H1 (cell line): ENCODE data around the gene TMEM238. TPM values are rescaled to one million over a fixed set of nuclear protein-coding genes. Genes with fewer than 3 reads are reported as not detected.

ENCODE experiments used
- CTCF ChIA-PET: fragments of 300-600 bp; sonication (Branson Sonifier 250); formaldehyde crosslinking; loops from one replicate; lab custom pipeline; 2021; ENCODE audit not compliant: partially characterized antibody; lab: Charles Lee
- POLR2A ChIA-PET: fragments of 300-600 bp; sonication (Branson Sonifier 250); formaldehyde crosslinking; loops from one replicate; lab custom pipeline; 2021; ENCODE audit warnings: inconsistent platforms; ENCODE audit not compliant: partially characterized antibody; lab: Charles Lee
- DNase-seq, 2 experiments: peaks; one replicate each; pipeline versions ENCODE4 v3.0.0 to v3.0.0-alpha.2; 2010 to 2022; ENCODE audit warnings: low spot score in 2 of 2, low read depth in 1 of 2, mixed read lengths in 1 of 2
- FAIRE-seq: peaks from 2 replicates; lab custom pipeline; 2011; peaks lifted over from hg19 to GRCh38; lab: Jason Lieb, UNC
- H2AFZ ChIP-seq: 2 replicates; pipeline ENCODE4 v1.8.1; 2012; ENCODE audit warnings: low read length, inconsistent platforms
- H2AK5ac ChIP-seq: 2 replicates; pipeline ENCODE4 v1.6.1; 2013; ENCODE audit warnings: low read depth, low read length
- H2BK120ac ChIP-seq: replicated peaks from 2 replicates; pipeline ENCODE3; 2013; ENCODE audit warnings: low read depth, low read length, inconsistent platforms
- H2BK12ac ChIP-seq: 2 replicates; pipeline ENCODE4 v1.6.1; 2013; ENCODE audit warnings: low read depth, low read length
- H2BK15ac ChIP-seq: 2 replicates; pipeline ENCODE4 v1.6.1; 2013; ENCODE audit warnings: low read length
- H2BK20ac ChIP-seq: 2 replicates; pipeline ENCODE4 v1.6.1; 2013; ENCODE audit warnings: low read length
- H2BK5ac ChIP-seq: 2 replicates; pipeline ENCODE4 v1.6.1; 2013; ENCODE audit warnings: low read depth, low read length
- H3K14ac ChIP-seq: 2 replicates; pipeline ENCODE4 v1.6.1; 2013; ENCODE audit warnings: inconsistent platforms; ENCODE audit not compliant: insufficient read length
- H3K18ac ChIP-seq: 2 replicates; pipeline ENCODE4 v1.6.1; 2013; ENCODE audit warnings: low read length; ENCODE audit errors: extremely low read depth
- H3K23ac ChIP-seq: 2 replicates; pipeline ENCODE4 v1.6.1; 2013; ENCODE audit warnings: inconsistent platforms; ENCODE audit not compliant: insufficient read length
- H3K23me2 ChIP-seq: 2 replicates; pipeline ENCODE4 v1.6.1; 2013; ENCODE audit warnings: low read depth, low read length
- H3K27ac ChIP-seq: 2 replicates; pipeline ENCODE4 v1.6.1; 2011; ENCODE audit warnings: low read depth, low read length, inconsistent platforms
- H3K27me3 ChIP-seq, 4 experiments: replicated peaks in 1 of 4; 1 replicate in 1 of 4; 2 replicates in 3 of 4; pipeline versions ENCODE4 v1.6.1 to v1.8.1; 2011 to 2013; ENCODE audit warnings: low read length in 3 of 4, mild to moderate bottlenecking in 3 of 4, inconsistent platforms in 2 of 4, mixed read lengths in 2 of 4, moderate library complexity in 1 of 4; ENCODE audit not compliant: control insufficient read depth in 3 of 4, insufficient read depth in 3 of 4; ENCODE audit errors: extremely low read depth in 1 of 4
- H3K36me3 ChIP-seq, 4 experiments: 2 replicates each; pipeline versions ENCODE4 v1.6.1 to v1.8.1; 2011 to 2013; ENCODE audit warnings: mild to moderate bottlenecking in 4 of 4, low read length in 3 of 4, moderate library complexity in 2 of 4, control low read depth in 1 of 4, inconsistent platforms in 1 of 4; ENCODE audit not compliant: insufficient read depth in 4 of 4, control insufficient read depth in 2 of 4
- H3K4ac ChIP-seq: replicated peaks from 2 replicates; pipeline ENCODE3; 2013; ENCODE audit warnings: low read length, low read depth, mixed read lengths, inconsistent platforms; ENCODE audit not compliant: insufficient read length
- H3K4me1 ChIP-seq, 4 experiments: replicated peaks in 1 of 4; 1 replicate in 1 of 4; 2 replicates in 3 of 4; pipeline versions ENCODE4 v1.6.1 to v1.8.1; 2011 to 2013; ENCODE audit warnings: low read length in 3 of 4, inconsistent platforms in 2 of 4, mixed read lengths in 1 of 4; ENCODE audit not compliant: insufficient read depth in 4 of 4, control insufficient read depth in 3 of 4
- H3K4me2 ChIP-seq, 2 experiments: 2 replicates each; pipeline versions ENCODE4 v1.6.1 to v1.8.1; 2011 to 2013; ENCODE audit warnings: low read depth in 2 of 2, low read length in 2 of 2, control low read depth in 1 of 2, inconsistent platforms in 1 of 2, mild to moderate bottlenecking in 1 of 2; ENCODE audit not compliant: insufficient read depth in 1 of 2
- H3K4me3 ChIP-seq, 4 experiments: fragments of 200-600, 300-600 bp in 1 of 4; sonication (generic), shearing (Covaris generic), sonication (Bioruptor Twin) in 1 of 4; 2 replicates each; pipeline versions ENCODE4 v1.5.1 to v1.8.1; 2011 to 2016; ENCODE audit warnings: low read length in 4 of 4, low read depth in 3 of 4, control low read depth in 2 of 4, inconsistent platforms in 2 of 4, mild to moderate bottlenecking in 2 of 4, mixed read lengths in 1 of 4, moderate library complexity in 1 of 4; ENCODE audit not compliant: insufficient read depth in 2 of 4; ENCODE audit errors: extremely low read depth in 1 of 4
- H3K56ac ChIP-seq: replicated peaks from 2 replicates; pipeline ENCODE3; 2013; ENCODE audit warnings: low read depth, mild to moderate bottlenecking, mixed read lengths, low read length, inconsistent platforms; ENCODE audit not compliant: insufficient read length
- H3K79me1 ChIP-seq: 2 replicates; pipeline ENCODE4 v1.6.1; 2013; ENCODE audit warnings: low read depth, low read length, control low read depth
- H3K79me2 ChIP-seq, 2 experiments: 2 replicates each; pipeline versions ENCODE4 v1.6.1 to v1.8.1; 2012 to 2013; ENCODE audit warnings: low read length in 2 of 2, mild to moderate bottlenecking in 2 of 2, inconsistent platforms in 1 of 2; ENCODE audit not compliant: insufficient read depth in 2 of 2, control insufficient read depth in 1 of 2
- H3K9ac ChIP-seq, 4 experiments: replicated peaks in 1 of 4; 1 replicate in 1 of 4; 2 replicates in 3 of 4; pipeline versions ENCODE4 v1.6.1 to v1.8.1; 2011 to 2013; ENCODE audit warnings: low read depth in 3 of 4, low read length in 3 of 4, control low read depth in 2 of 4, mild to moderate bottlenecking in 2 of 4, moderate library complexity in 2 of 4, inconsistent platforms in 1 of 4; ENCODE audit errors: extremely low read depth in 1 of 4
- H3K9me3 ChIP-seq, 2 experiments: 2 replicates each; pipeline versions ENCODE4 v1.6.1 to v1.8.1; 2012 to 2013; ENCODE audit warnings: mild to moderate bottlenecking in 2 of 2, moderate library complexity in 2 of 2, control low read depth in 1 of 2, inconsistent platforms in 1 of 2, low read depth in 1 of 2, low read length in 1 of 2, mixed read lengths in 1 of 2; ENCODE audit not compliant: insufficient read depth in 2 of 2
- H4K20me1 ChIP-seq, 2 experiments: replicated peaks in 1 of 2; 2 replicates each; pipeline versions ENCODE3 to v1.8.1; 2011 to 2013; ENCODE audit warnings: inconsistent platforms in 2 of 2, low read length in 2 of 2, mild to moderate bottlenecking in 1 of 2; ENCODE audit not compliant: insufficient read depth in 2 of 2, control insufficient read depth in 1 of 2
- H4K5ac ChIP-seq: 2 replicates; pipeline ENCODE4 v1.6.1; 2013; ENCODE audit warnings: low read length, low read depth, mixed read lengths, inconsistent platforms; ENCODE audit not compliant: insufficient read length
- H4K8ac ChIP-seq: 2 replicates; pipeline ENCODE4 v1.8.0; 2013; ENCODE audit warnings: mild to moderate bottlenecking, moderate library complexity, low read length, inconsistent platforms; ENCODE audit not compliant: insufficient read depth; ENCODE audit errors: extremely low read depth
- H4K91ac ChIP-seq: replicated peaks from 2 replicates; pipeline ENCODE3; 2013; ENCODE audit warnings: low read length, mixed read lengths, inconsistent platforms; ENCODE audit not compliant: insufficient read length
- CTBP2 ChIP-seq: IDR thresholded peaks from 2 replicates; pipeline ENCODE4 v1.7.0; 2011; ENCODE audit warnings: borderline replicate concordance, mild to moderate bottlenecking, moderate library complexity, mixed read lengths, low read length; ENCODE audit not compliant: insufficient read depth, insufficient read length
- EZH2 ChIP-seq: fragments of 200-600 bp; sonication (generic); IDR thresholded peaks from 2 replicates; pipeline ENCODE4 v1.7.1; 2012; ENCODE audit warnings: low read depth, mild to moderate bottlenecking, moderate library complexity, low read length, inconsistent platforms; ENCODE audit not compliant: severe bottlenecking
- JUN ChIP-seq: IDR thresholded peaks from 2 replicates; pipeline ENCODE4 v1.6.1; 2011; ENCODE audit warnings: low read depth, mild to moderate bottlenecking, improper control_type of control experiment, low read length
- KDM4A ChIP-seq: IDR thresholded peaks from one replicate; pipeline ENCODE4 v1.7.1; 2012; ENCODE audit warnings: low read depth, mild to moderate bottlenecking, moderate library complexity, low read length, inconsistent platforms; ENCODE audit not compliant: severe bottlenecking
- POLR2A ChIP-seq, 2 experiments: IDR thresholded peaks; 1 replicate in 1 of 2; 2 replicates in 1 of 2; pipeline ENCODE4 v1.6.1; 2011; ENCODE audit warnings: low read depth in 2 of 2, low read length in 2 of 2, mild to moderate bottlenecking in 2 of 2; ENCODE audit errors: control extremely low read depth in 1 of 2
- RAD21 ChIP-seq, 2 experiments: IDR thresholded peaks in 1 of 2; conservative IDR thresholded peaks in 1 of 2; 2 replicates each; pipeline ENCODE4 v1.6.1; 2011; ENCODE audit warnings: low read depth in 2 of 2, low read length in 2 of 2, improper control_type of control experiment in 1 of 2, inconsistent platforms in 1 of 2, mild to moderate bottlenecking in 1 of 2, moderate library complexity in 1 of 2
- RXRA ChIP-seq: IDR thresholded peaks from 2 replicates; pipeline ENCODE4 v1.6.1; 2011; ENCODE audit warnings: low read depth, mild to moderate bottlenecking, low read length, moderate library complexity; ENCODE audit not compliant: insufficient read depth
- SAP30 ChIP-seq: fragments of 300-600 bp; sonication (generic); IDR thresholded peaks from 2 replicates; pipeline ENCODE4 v1.7.1; 2012; ENCODE audit warnings: low read length, moderate library complexity, mild to moderate bottlenecking, inconsistent platforms; ENCODE audit not compliant: insufficient read depth, insufficient replicate concordance
- SP2 ChIP-seq: IDR thresholded peaks from 2 replicates; pipeline ENCODE4 v1.6.1; 2012; ENCODE audit warnings: mild to moderate bottlenecking, low read length, inconsistent platforms
- TCF12 ChIP-seq: IDR thresholded peaks from 2 replicates; pipeline ENCODE4 v1.6.1; 2011; ENCODE audit warnings: low read depth, mild to moderate bottlenecking, low read length
- WGBS, 2 experiments: shearing (Covaris generic) in 1 of 2; methylation state at CpG; one replicate each; pipeline versions ENCODE4 v1.1.6 to v1.1.7; 2013 to 2015; ENCODE audit warnings: low lambda C conversion rate in 2 of 2, mixed read lengths in 2 of 2, inconsistent platforms in 1 of 2, low coverage in 1 of 2, missing lambda C conversion rate in 1 of 2; ENCODE audit not compliant: insufficient replicate concordance in 2 of 2, insufficient coverage in 1 of 2, insufficient read length in 1 of 2; ENCODE audit errors: extremely low coverage in 1 of 2, missing lambda C conversion rate in 1 of 2; 5-methylcytosine and 5-hydroxymethylcytosine counted together
- polyA plus RNA-seq, 7 experiments: library from polyadenylated mRNA; depleted of rRNA in 3 of 7; stranded (reverse) in 5 of 7; unstranded in 2 of 7; fragments of >200 nt in 5 of 7; fragments of 200-250 nt in 2 of 7; gene quantifications; 1 replicate in 5 of 7; 2 replicates in 1 of 7; 4 replicates in 1 of 7; pipeline versions ENCODE4 v1.2.1 to v1.2.3, GENCODE V29; 2011 to 2013; ENCODE audit warnings: missing spikeins in 2 of 7, mixed read lengths in 2 of 7
- total RNA-seq: library from RNA; stranded (reverse); fragmentation: NEBNext Ultra II Directional; extraction: Animal tissue kit (Norgen Biotek cat#: 25700); gene quantifications from 2 replicates; pipeline ENCODE4 v1.2.1, GENCODE V29; 2021
- TF ChIP-seq, protein P1 (sequence below): IDR thresholded peaks from 2 replicates; pipeline ENCODE4 v1.6.1; 2012; ENCODE audit warnings: low read length, inconsistent platforms

TMEM238 gene
- total and polyA plus RNA-seq, 2 of the 8 experiments (the other 6 are each of a cell fraction or from before 2014, with no cell fraction given), result 0.53 to 3.8 TPM

GRCh38 chr19:55410168-55410567, 26.1 kb upstream of the TMEM238 start:
- Histone ChIP-seq H3K79me1 (peaks cover 15% of the 10 kb centered on the region), H3K18ac (no peak overlapping the region), H2AFZ (no peak overlapping the region), H3K9me3 (no peaks in the 10 kb centered on the region; a peak in 1 of 4 replicates), H3K4me2 (no peak overlapping the region), H3K4me1 (peaks cover 0 to 20% (median 13%) of the 10 kb centered on the region in 4 experiments; a peak in 6 of 7 replicates), H3K27me3 (peaks cover 0 to 5% (median 2%) of the 10 kb centered on the region in 4 experiments; a peak in 2 of 7 replicates), H3K56ac (no peak overlapping the region), H2AK5ac (no peak overlapping the region), H3K4me3 (no peak overlapping the region), H4K91ac (no peak overlapping the region), H4K8ac (no peak overlapping the region), H3K23me2 (peaks cover 13% of the 10 kb centered on the region), H4K5ac (no peak overlapping the region), H3K79me2 (peaks cover 12 to 21% of the 10 kb centered on the region in 2 experiments), H2BK5ac (no peak overlapping the region), H3K9ac (no peak overlapping the region), H4K20me1 (peaks cover 15% of the 10 kb centered on the region in 2 experiments), H2BK12ac (no peak overlapping the region), H3K4ac (no peak overlapping the region), H3K36me3 (peaks cover 4 to 16% (median 12%) of the 10 kb centered on the region in 4 experiments; a peak in 7 of 8 replicates), H3K27ac (no peak overlapping the region), H2BK20ac (no peak overlapping the region), H2BK120ac (no peak overlapping the region), H2BK15ac (no peak overlapping the region), H3K23ac (no peak overlapping the region), H3K14ac (no peak overlapping the region)
- DNase-seq, result no peak
- FAIRE-seq, result no peak
- 90% methylated on average over 2 of the region's 2 CpGs; no CpG with 5 or more reads in 1 of the 2 experiments for WGBS, 2 experiments
- CTCF ChIA-PET, result interaction anchor here (0.7 to 2.1 kb wide), 2 partner anchors 10 to 94 kb away, joined by 4 to 7 read pairs; no protein-coding TSS in a partner anchor
- POLR2A ChIA-PET, result interaction anchor here (0.9 to 34.6 kb wide), 4 partner anchors 9 to 71 kb away, joined by 3 to 874 read pairs (median 8); partner anchors contain the start of genes RPL28, TMEM238 and UBE2S
- TF ChIP-seq KDM4A (no peak), JUN (no peak), POLR2A (IDR thresholded peaks at IDR 0.05; ENCODE audit: control extremely low read depth in 1 of 2, low read depth in 2 of 2, low read length in 2 of 2) (no peak), EZH2 (no peak), SP2 (no peak), TCF12 (no peak), RAD21 (IDR thresholded peaks at IDR 0.05 in 1 of 2, conservative IDR thresholded peaks at IDR 0.05 in 1 of 2; ENCODE audit: low read depth in 2 of 2, low read length in 2 of 2) (no peak), CTBP2 (no peak), RXRA (no peak), SAP30 (no peak)
- TF ChIP-seq, protein P1, sequence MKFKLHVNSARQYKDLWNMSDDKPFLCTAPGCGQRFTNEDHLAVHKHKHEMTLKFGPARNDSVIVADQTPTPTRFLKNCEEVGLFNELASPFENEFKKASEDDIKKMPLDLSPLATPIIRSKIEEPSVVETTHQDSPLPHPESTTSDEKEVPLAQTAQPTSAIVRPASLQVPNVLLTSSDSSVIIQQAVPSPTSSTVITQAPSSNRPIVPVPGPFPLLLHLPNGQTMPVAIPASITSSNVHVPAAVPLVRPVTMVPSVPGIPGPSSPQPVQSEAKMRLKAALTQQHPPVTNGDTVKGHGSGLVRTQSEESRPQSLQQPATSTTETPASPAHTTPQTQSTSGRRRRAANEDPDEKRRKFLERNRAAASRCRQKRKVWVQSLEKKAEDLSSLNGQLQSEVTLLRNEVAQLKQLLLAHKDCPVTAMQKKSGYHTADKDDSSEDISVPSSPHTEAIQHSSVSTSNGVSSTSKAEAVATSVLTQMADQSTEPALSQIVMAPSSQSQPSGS, result no peak
